Measurements from ENCODE around the gene ATP6V1F. TPM values are rescaled to one million over a fixed set of nuclear protein-coding genes. Genes with fewer than 3 reads are reported as not detected.

Gene ATP6V1F
- total RNA-seq, 3 donors from 2014 or later: 55.6 to 85.5 (median 82.4) TPM

- intact Hi-C loops (cut with DNase I, micrococcal nuclease): no loop called here
- Histone ChIP-seq H3K36me3 (ENCODE audit: low read depth) (no peaks in the 10 kb centered on the region), H3K9me3 (no peaks in the 10 kb centered on the region), H3K4me3 (no peak overlapping the region), H3K4me1 (ENCODE audit: low read depth) (peaks cover 9% of the 10 kb centered on the region)
- no peak for TF ChIP-seq CTCF (IDR thresholded peaks at IDR 0.05)
- no peak for DNase-seq
- ATAC-seq: no peak
Measured at GRCh38 chr7:128913870-128914565, 51.4 kb downstream of the ATP6V1F start.

DNA sequence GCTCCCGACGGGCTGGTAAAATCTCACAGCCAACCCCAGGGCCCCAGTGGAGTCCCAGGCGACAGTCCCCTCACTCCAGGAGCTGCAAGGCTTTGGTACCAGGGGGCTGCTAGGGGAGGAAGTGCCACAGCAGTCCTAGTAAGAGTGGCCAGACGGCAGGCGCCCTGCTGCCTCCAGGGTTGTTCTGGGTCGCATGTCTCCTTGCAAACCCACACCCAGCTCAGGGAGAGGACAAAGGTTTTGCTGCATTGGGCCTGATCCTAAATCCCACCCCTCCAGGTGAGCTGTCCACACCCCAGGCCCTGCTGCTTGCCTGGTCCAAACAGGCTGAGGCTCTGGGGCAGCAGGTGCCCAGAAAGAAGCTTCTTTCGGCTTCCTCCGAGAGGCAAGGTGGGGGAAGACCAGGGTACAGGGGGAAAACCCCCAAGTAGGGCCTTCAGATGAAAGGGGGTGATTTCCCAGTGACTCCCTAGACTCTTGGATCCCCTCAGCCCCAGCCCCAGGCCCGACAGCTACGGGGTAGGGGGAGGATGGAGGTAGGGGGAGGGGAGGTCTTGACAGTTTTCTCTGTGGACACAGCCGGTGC, 52.0 kb downstream of the ATP6V1F start:
- intact Hi-C loops (cut with DNase I, micrococcal nuclease): no loop called here
- TF ChIP-seq CTCF (IDR thresholded peaks at IDR 0.05): no peak

DNA sequence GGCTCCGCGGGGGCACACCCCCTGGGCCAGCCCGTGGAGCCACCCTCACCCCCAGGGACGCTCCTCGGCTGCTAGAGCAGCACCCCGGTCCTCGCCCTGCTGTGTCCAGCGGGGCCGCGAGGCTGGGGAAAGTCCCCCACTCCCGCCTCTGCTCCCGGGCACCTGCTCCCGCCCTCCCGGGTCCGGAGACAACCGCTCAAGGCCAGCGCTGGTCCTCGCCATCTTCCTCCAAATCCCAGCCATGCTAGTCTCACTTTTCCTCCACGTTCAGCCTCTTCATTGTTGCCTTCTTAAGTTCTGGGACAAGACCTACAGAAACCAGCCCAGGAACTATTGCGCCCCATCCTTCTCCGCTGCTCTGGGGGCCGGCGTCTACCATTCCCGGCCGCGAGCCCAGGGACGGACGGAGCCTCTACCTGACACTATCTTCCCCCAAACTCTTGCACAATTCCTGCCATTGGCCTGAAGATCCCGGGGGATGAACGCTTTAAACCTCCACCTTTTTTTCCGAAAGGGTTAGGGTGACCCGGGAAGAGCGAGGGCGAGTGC, 52.7 kb downstream of the ATP6V1F start:
- no peak for ATAC-seq
- TF ChIP-seq CTCF (IDR thresholded peaks at IDR 0.05): no peak
- H3K36me3 ChIP-seq (ENCODE audit: low read depth): no peaks in the 10 kb centered on the region
- H3K9me3 ChIP-seq: no peaks in the 10 kb centered on the region
- peaks cover 9% of the 10 kb centered on the region for H3K4me1 ChIP-seq (ENCODE audit: low read depth)
- no peak overlapping the region for H3K4me3 ChIP-seq
- DNase-seq: no peak
- intact Hi-C loops (cut with DNase I, micrococcal nuclease): no loop called here

More for the DNA sequence above, 52.0 kb downstream of the ATP6V1F start:
- DNase-seq (no peak), ATAC-seq (no peak)
- Histone ChIP-seq H3K9me3 (no peaks in the 10 kb centered on the region), H3K4me3 (no peak overlapping the region), H3K36me3 (ENCODE audit: low read depth) (no peaks in the 10 kb centered on the region), H3K4me1 (ENCODE audit: low read depth) (peaks cover 9% of the 10 kb centered on the region)

Other genes starting within 250 kb of the ATP6V1F start
- gene GARIN1A, start 190.6 kb upstream of the ATP6V1F start, total RNA-seq: 1 to 10 TPM; 1.3 to 4.5 (median 1.9) TPM
- 100 to 1,000 TPM in 1 of 3 donors, 10 to 100 TPM in 2; 20.6 to 133 (median 54.4) TPM for gene CALU, start 123.5 kb upstream of the ATP6V1F start, total RNA-seq
- gene OPN1SW, start 87.1 kb upstream of the ATP6V1F start, total RNA-seq: not detected
- 10 to 100 TPM in 1 of 3 donors, 1 to 10 TPM in 2; 2.1 to 37.7 (median 4.1) TPM for gene CCDC136, start 70.9 kb upstream of the ATP6V1F start, total RNA-seq
- gene FLNC, start 32.5 kb upstream of the ATP6V1F start, total RNA-seq: 100 to 1,000 TPM in 1 of 3 donors, 10 to 100 TPM in 1, 1 to 10 TPM in 1; 6.9 to 267 (median 15.0) TPM
- 1 to 10 TPM in 2 of 3 donors, under 1 TPM in 1; 0.47 to 1.7 (median 1.4) TPM for gene KCP, start 47.9 kb downstream of the ATP6V1F start, total RNA-seq
- gene IRF5, start 75.1 kb downstream of the ATP6V1F start, total RNA-seq: 10 to 100 TPM in 1 of 3 donors, 1 to 10 TPM in 2; 6.9 to 10.1 (median 9.0) TPM
- gene TNPO3, start 192.3 kb downstream of the ATP6V1F start, total RNA-seq: 10 to 100 TPM; 36.0 to 43.6 (median 38.7) TPM

Measured in mucosa of descending colon (tissue), 3 donors.